Stimulated activated memory B cell treated with anti-CD40 and anti-IgM and Interleukin-4, amounts not matched to agents 10 μg/mL and 1 μg/mL and 100 μg/mL, for 72 hours (primary cell): Measurements from ENCODE around the gene MMP19.

Experiments
- ATAC-seq: fragments of 150-1000 bp; cut with Tn5 transposase; 2 replicates; pipeline ENCODE4 v1.10.0; 2021
- H3K27ac Mint-ChIP-seq: one replicate; pipeline ENCODE4 v1.8.0; 2022; ENCODE audit warnings: mild to moderate bottlenecking, mixed read lengths
- H3K27me3 Mint-ChIP-seq: one replicate; pipeline ENCODE4 v1.8.0; 2022; ENCODE audit warnings: mixed read lengths
- H3K36me3 Mint-ChIP-seq: one replicate; pipeline ENCODE4 v1.8.0; 2022; ENCODE audit warnings: mixed read lengths
- H3K4me1 Mint-ChIP-seq: one replicate; pipeline ENCODE4 v1.8.0; 2022; ENCODE audit warnings: mixed read lengths
- H3K4me3 Mint-ChIP-seq: one replicate; pipeline ENCODE4 v1.8.0; 2022; ENCODE audit warnings: mild to moderate bottlenecking, moderate library complexity, mixed read lengths
- H3K9me3 Mint-ChIP-seq: one replicate; pipeline ENCODE4 v1.8.0; 2022; ENCODE audit warnings: mixed read lengths

The MMP19 gene

GRCh38 chr12:55806982-55807381 lies 35.8 kb downstream of the MMP19 start:
- Mint-ChIP-seq H3K36me3 (peaks cover 43% of the 10 kb centered on the region), H3K27me3 (no peaks in the 10 kb centered on the region), H3K27ac (no peak overlapping the region), H3K4me1 (peaks cover 29% of the 10 kb centered on the region), H3K9me3 (no peaks in the 10 kb centered on the region), H3K4me3 (no peak overlapping the region)
- ATAC-seq = no peak

- Mint-ChIP-seq H3K4me3 (no peak overlapping the region), H3K9me3 (no peaks in the 10 kb centered on the region), H3K36me3 (peaks cover 50% of the 10 kb centered on the region), H3K27ac (peak overlapping the region; percentile 27), H3K27me3 (no peaks in the 10 kb centered on the region), H3K4me1 (peaks cover 17% of the 10 kb centered on the region)
- ATAC-seq = no peak
Measured at GRCh38 chr12:55797550-55797949, 45.2 kb downstream of the MMP19 start.

DNA sequence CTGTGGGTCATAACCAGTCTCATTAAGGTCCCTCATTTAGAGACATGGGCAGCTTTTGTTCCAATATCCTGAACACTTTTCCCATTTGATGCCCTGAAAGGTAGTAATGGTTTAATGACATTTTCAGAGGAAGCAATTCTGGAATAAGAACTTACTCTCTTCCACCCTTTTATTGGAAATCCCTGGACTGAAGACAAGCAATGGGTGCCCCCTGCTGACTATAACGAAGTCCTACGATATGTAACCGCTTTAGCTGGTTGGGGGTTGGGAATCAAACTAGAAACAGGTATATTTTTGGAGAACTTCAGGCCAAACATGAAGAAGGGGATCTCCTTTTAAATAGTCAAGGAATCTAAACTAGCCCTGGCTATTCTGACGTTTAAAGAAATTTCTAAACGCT lies 45.7 kb downstream of the MMP19 start:
- no peaks in the 10 kb centered on the region for H3K27me3 Mint-ChIP-seq
- peak overlapping the region; percentile 38 for H3K27ac Mint-ChIP-seq
- peaks cover 17% of the 10 kb centered on the region for H3K4me1 Mint-ChIP-seq
- H3K9me3 Mint-ChIP-seq = no peaks in the 10 kb centered on the region
- ATAC-seq = no peak
- no peak overlapping the region for H3K4me3 Mint-ChIP-seq
- peaks cover 49% of the 10 kb centered on the region for H3K36me3 Mint-ChIP-seq

DNA sequence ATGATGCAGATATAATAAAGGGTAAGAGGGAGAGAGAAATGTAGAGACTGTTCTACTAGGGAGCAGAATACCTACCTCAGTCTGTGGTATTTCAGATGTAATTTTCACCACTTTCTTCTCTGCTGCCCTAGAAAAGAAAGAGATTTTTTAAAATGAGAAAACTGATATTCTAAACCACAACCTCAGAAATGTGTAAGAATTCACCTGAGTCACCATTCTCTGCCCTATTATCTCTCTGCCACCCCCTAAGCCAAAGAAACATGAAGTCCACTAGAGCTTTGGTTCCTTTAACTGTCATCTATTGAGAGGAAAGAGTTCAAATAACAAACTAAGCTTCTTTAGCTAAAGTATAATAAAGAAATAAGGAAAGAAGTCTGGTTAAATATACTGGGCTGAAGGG lies 46.8 kb downstream of the MMP19 start:
- no peak for ATAC-seq
- peaks cover 17% of the 10 kb centered on the region for H3K4me1 Mint-ChIP-seq
- no peaks in the 10 kb centered on the region for H3K27me3 Mint-ChIP-seq
- peaks cover 50% of the 10 kb centered on the region for H3K36me3 Mint-ChIP-seq
- H3K9me3 Mint-ChIP-seq = no peaks in the 10 kb centered on the region
- no peak overlapping the region for H3K4me3 Mint-ChIP-seq
- H3K27ac Mint-ChIP-seq = no peak overlapping the region

- Mint-ChIP-seq H3K27me3 (no peaks in the 10 kb centered on the region), H3K4me3 (no peak overlapping the region), H3K9me3 (no peaks in the 10 kb centered on the region), H3K36me3 (peaks cover 60% of the 10 kb centered on the region), H3K27ac (no peak overlapping the region), H3K4me1 (no peaks in the 10 kb centered on the region)
- no peak for ATAC-seq
Measured at GRCh38 chr12:55789893-55790292, 52.8 kb downstream of the MMP19 start.

- ATAC-seq = no peak
- Mint-ChIP-seq H3K4me1 (no peaks in the 10 kb centered on the region), H3K27ac (no peak overlapping the region), H3K27me3 (no peaks in the 10 kb centered on the region), H3K36me3 (peaks cover 53% of the 10 kb centered on the region), H3K9me3 (no peaks in the 10 kb centered on the region), H3K4me3 (no peak overlapping the region)
Measured at GRCh38 chr12:55789171-55789570, 53.6 kb downstream of the MMP19 start.

DNA sequence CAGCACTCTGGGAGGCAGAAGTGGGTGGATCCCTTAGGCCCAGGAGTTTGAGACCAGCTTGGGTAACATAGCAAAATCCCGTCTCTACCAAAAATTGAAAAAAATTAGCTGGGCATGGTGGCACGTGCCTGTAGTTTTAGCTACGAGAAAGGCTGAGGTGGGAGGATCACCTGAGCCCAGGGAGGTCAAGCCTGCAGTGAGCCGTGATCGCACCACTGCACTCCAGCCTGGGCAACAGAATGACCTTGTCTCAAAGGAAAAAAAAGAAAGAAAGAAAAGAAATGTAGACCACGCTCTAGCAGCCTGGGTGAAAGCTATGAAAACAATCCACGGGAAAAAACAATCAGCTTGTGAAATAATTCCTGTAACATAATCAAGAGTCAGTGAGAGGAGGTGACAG lies 54.2 kb downstream of the MMP19 start:
- no peak overlapping the region for H3K4me3 Mint-ChIP-seq
- H3K36me3 Mint-ChIP-seq = peaks cover 54% of the 10 kb centered on the region
- H3K27ac Mint-ChIP-seq = no peak overlapping the region

More for the DNA sequence above, 54.2 kb downstream of the MMP19 start:
- ATAC-seq = no peak
- no peaks in the 10 kb centered on the region for H3K9me3 Mint-ChIP-seq
- H3K4me1 Mint-ChIP-seq = no peaks in the 10 kb centered on the region
- H3K27me3 Mint-ChIP-seq = no peaks in the 10 kb centered on the region
